ENCODE results near the gene NMNAT1. TPM values are rescaled to one million over a fixed set of nuclear protein-coding genes. Genes with fewer than 3 reads are reported as not detected.

NMNAT1 gene
- total and polyA plus RNA-seq, 2 donors (not counting 1 experiment from before 2014, with no cell fraction given), result 11.5 to 17.2 TPM

- Histone ChIP-seq H3K4me2 (ENCODE audit: extremely low read depth, insufficient read depth, low read length) (no peak overlapping the region), H3K27ac (ENCODE audit: insufficient read depth, low read length) (no peak overlapping the region), H3K4me3 (replicated peaks in 1 of 4; ENCODE audit: control extremely low read depth in 1 of 4, insufficient read depth in 1 of 4, low read depth in 3 of 4, low read length in 4 of 4) (no peak overlapping the region), H3K27me3 (ENCODE audit: control insufficient read depth, insufficient read depth, low read length) (no peaks in the 10 kb centered on the region), H3K9ac (ENCODE audit: insufficient read depth, low read length) (no peak overlapping the region), H3K9me3 (ENCODE audit: control insufficient read depth, insufficient read depth, low read depth, low read length) (no peaks in the 10 kb centered on the region), H4K20me1 (ENCODE audit: control insufficient read depth, extremely low read depth, insufficient read depth, low read length) (no peaks in the 10 kb centered on the region), H3K79me2 (ENCODE audit: control insufficient read depth, insufficient read depth, low read length) (no peaks in the 10 kb centered on the region), H3K36me3 (ENCODE audit: control insufficient read depth, insufficient read depth, low read length) (no peaks in the 10 kb centered on the region), H3K4me1 (ENCODE audit: control insufficient read depth, extremely low read depth, insufficient read depth, low read length) (peaks cover 4% of the 10 kb centered on the region), H2AFZ (ENCODE audit: low read length) (no peak overlapping the region)
- no peak for DNase-seq (ENCODE audit: low read depth in 2 of 2)
- TF ChIP-seq, protein P1, sequence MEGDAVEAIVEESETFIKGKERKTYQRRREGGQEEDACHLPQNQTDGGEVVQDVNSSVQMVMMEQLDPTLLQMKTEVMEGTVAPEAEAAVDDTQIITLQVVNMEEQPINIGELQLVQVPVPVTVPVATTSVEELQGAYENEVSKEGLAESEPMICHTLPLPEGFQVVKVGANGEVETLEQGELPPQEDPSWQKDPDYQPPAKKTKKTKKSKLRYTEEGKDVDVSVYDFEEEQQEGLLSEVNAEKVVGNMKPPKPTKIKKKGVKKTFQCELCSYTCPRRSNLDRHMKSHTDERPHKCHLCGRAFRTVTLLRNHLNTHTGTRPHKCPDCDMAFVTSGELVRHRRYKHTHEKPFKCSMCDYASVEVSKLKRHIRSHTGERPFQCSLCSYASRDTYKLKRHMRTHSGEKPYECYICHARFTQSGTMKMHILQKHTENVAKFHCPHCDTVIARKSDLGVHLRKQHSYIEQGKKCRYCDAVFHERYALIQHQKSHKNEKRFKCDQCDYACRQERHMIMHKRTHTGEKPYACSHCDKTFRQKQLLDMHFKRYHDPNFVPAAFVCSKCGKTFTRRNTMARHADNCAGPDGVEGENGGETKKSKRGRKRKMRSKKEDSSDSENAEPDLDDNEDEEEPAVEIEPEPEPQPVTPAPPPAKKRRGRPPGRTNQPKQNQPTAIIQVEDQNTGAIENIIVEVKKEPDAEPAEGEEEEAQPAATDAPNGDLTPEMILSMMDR (conservative IDR thresholded peaks at IDR 0.05 in 1 of 2, IDR thresholded peaks at IDR 0.05 in 1 of 2; ENCODE audit: low read depth in 1 of 2, low read length in 2 of 2), result no peak
- no peak for TF ChIP-seq EZH2 (IDR thresholded peaks at IDR 0.05; ENCODE audit: low read length, missing control alignments)
These were observed 36.8 kb upstream of the NMNAT1 start for GRCh38 chr1:9906466-9906865.

GRCh38 chr1:9907441-9907840, 35.8 kb upstream of the NMNAT1 start:
- Histone ChIP-seq H3K4me1 (ENCODE audit: control insufficient read depth, extremely low read depth, insufficient read depth, low read length) (peaks cover 4% of the 10 kb centered on the region), H3K27ac (ENCODE audit: insufficient read depth, low read length) (no peak overlapping the region), H3K4me3 (replicated peaks in 1 of 4; ENCODE audit: control extremely low read depth in 1 of 4, insufficient read depth in 1 of 4, low read depth in 3 of 4, low read length in 4 of 4) (no peak overlapping the region), H2AFZ (ENCODE audit: low read length) (no peak overlapping the region), H3K79me2 (ENCODE audit: control insufficient read depth, insufficient read depth, low read length) (no peaks in the 10 kb centered on the region), H3K36me3 (ENCODE audit: control insufficient read depth, insufficient read depth, low read length) (no peaks in the 10 kb centered on the region), H3K9me3 (ENCODE audit: control insufficient read depth, insufficient read depth, low read depth, low read length) (no peaks in the 10 kb centered on the region), H3K4me2 (ENCODE audit: extremely low read depth, insufficient read depth, low read length) (no peak overlapping the region), H4K20me1 (ENCODE audit: control insufficient read depth, extremely low read depth, insufficient read depth, low read length) (no peaks in the 10 kb centered on the region), H3K27me3 (ENCODE audit: control insufficient read depth, insufficient read depth, low read length) (no peaks in the 10 kb centered on the region), H3K9ac (ENCODE audit: insufficient read depth, low read length) (no peak overlapping the region)
- no peak for DNase-seq (ENCODE audit: low read depth in 2 of 2)
- TF ChIP-seq, protein P1 (conservative IDR thresholded peaks at IDR 0.05 in 1 of 2, IDR thresholded peaks at IDR 0.05 in 1 of 2; ENCODE audit: low read depth in 1 of 2, low read length in 2 of 2), result no peak

DNA sequence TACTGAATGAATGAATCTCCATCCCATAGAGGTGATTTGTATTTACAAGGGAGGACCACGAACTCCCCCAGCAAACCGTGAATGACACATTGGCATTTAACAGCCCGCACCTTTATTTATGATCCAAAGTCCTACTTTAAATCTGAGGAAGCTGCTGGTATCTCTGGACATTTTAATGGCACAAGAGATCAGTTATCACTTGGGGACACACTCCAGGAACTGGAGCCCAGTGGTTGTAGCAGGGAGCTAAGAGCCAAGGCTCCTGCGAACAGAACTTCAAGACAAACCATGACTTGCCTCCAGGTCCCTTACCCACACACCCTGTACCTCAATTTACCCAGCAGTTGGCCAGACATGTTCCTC, 34.4 kb upstream of the NMNAT1 start:
- no peak overlapping the region for H3K9ac ChIP-seq (ENCODE audit: insufficient read depth, low read length)

More for the DNA sequence above, 34.4 kb upstream of the NMNAT1 start:
- Histone ChIP-seq H3K27ac (ENCODE audit: insufficient read depth, low read length) (no peak overlapping the region), H4K20me1 (ENCODE audit: control insufficient read depth, extremely low read depth, insufficient read depth, low read length) (no peaks in the 10 kb centered on the region), H3K4me2 (ENCODE audit: extremely low read depth, insufficient read depth, low read length) (peak overlapping the region; percentile 98), H3K27me3 (ENCODE audit: control insufficient read depth, insufficient read depth, low read length) (no peaks in the 10 kb centered on the region), H3K4me1 (ENCODE audit: control insufficient read depth, extremely low read depth, insufficient read depth, low read length) (peaks cover 4% of the 10 kb centered on the region), H3K36me3 (ENCODE audit: control insufficient read depth, insufficient read depth, low read length) (no peaks in the 10 kb centered on the region), H3K9me3 (ENCODE audit: control insufficient read depth, insufficient read depth, low read depth, low read length) (no peaks in the 10 kb centered on the region), H3K4me3 (replicated peaks in 1 of 4; ENCODE audit: control extremely low read depth in 1 of 4, insufficient read depth in 1 of 4, low read depth in 3 of 4, low read length in 4 of 4) (peak overlapping the region in 3 of 4 experiments; percentile 59 to 77 (median 76)), H3K79me2 (ENCODE audit: control insufficient read depth, insufficient read depth, low read length) (no peaks in the 10 kb centered on the region), H2AFZ (ENCODE audit: low read length) (no peak overlapping the region)
- no peak for TF ChIP-seq EZH2 (IDR thresholded peaks at IDR 0.05; ENCODE audit: low read length, missing control alignments)
- TF ChIP-seq, protein P1 (conservative IDR thresholded peaks at IDR 0.05 in 1 of 2, IDR thresholded peaks at IDR 0.05 in 1 of 2; ENCODE audit: low read depth in 1 of 2, low read length in 2 of 2), result no peak
- no peak for DNase-seq (ENCODE audit: low read depth in 2 of 2)

Measured in fibroblast of lung (primary cell).